Stimulated activated CD4-positive, alpha-beta T cell treated with anti-CD3 and anti-CD28 coated beads, TNF-alpha, amount 100 ng/mL, for 24 hours (primary cell): ENCODE measurements around the gene GNA14.
A peak's percentile ranks its signal among the peaks of the same experiment; 100 is the strongest.
"Not testable (repeated sequence)": the region's sequence is repeated elsewhere in the genome, so short reads cannot be mapped to it uniquely, and the experiment has no call there.

Experiments used
- DNase-seq, 3 experiments: peaks; one replicate each; pipeline ENCODE4 v3.0.0-alpha.2; 2020; ENCODE audit warnings: low read depth in 3 of 3

Gene GNA14

GRCh38 chr9:77648234-77649108 is at the start of gene GNA14:
GNA14 (minus strand) TSS chr9:77648322; CDS start chr9:77647793, 529 bp downstream.
- DNase-seq: peak in 1 of 3 experiments; percentile 19

GRCh38 chr9:77697238-77697984 is 49.3 kb upstream of the GNA14 start:
- no peak for DNase-seq

- DNase-seq: not testable (repeated sequence)
Observed at GRCh38 chr9:77690723-77691122, 42.6 kb upstream of the GNA14 start.

GRCh38 chr9:77690119-77690518 is 42.0 kb upstream of the GNA14 start:
- not testable (repeated sequence) for DNase-seq

- not testable (repeated sequence) for DNase-seq
Observed at GRCh38 chr9:77687737-77688136, 39.6 kb upstream of the GNA14 start.

- DNase-seq: no peak
Observed at GRCh38 chr9:77680581-77680980, 32.5 kb upstream of the GNA14 start.

- no peak for DNase-seq
Observed at GRCh38 chr9:77679661-77680368, 31.7 kb upstream of the GNA14 start.

- DNase-seq: no peak
Observed at GRCh38 chr9:77679088-77679487, 31.0 kb upstream of the GNA14 start.

GRCh38 chr9:77677957-77678535 is 29.9 kb upstream of the GNA14 start:
- no peak for DNase-seq

GRCh38 chr9:77677397-77677796 is 29.3 kb upstream of the GNA14 start:
- DNase-seq: no peak

- DNase-seq: no peak
Observed at GRCh38 chr9:77673941-77674791, 26.0 kb upstream of the GNA14 start.

- DNase-seq: no peak
Observed at GRCh38 chr9:77672183-77672582, 24.1 kb upstream of the GNA14 start.

GRCh38 chr9:77667151-77667550 is 19.0 kb upstream of the GNA14 start:
- DNase-seq: no peak

- DNase-seq: no peak
Observed at GRCh38 chr9:77663754-77664153, 15.6 kb upstream of the GNA14 start.

- no peak for DNase-seq
Observed at GRCh38 chr9:77661566-77662085, 13.5 kb upstream of the GNA14 start.

GRCh38 chr9:77659926-77660325 is 11.8 kb upstream of the GNA14 start:
- DNase-seq: no peak

- no peak for DNase-seq
Observed at GRCh38 chr9:77651203-77651602, 3.1 kb upstream of the GNA14 start.

GRCh38 chr9:77649109-77649812 is 1.1 kb upstream of the GNA14 start:
- no peak for DNase-seq

GRCh38 chr9:77647267-77648233 is 572 bp downstream of the GNA14 start:
- DNase-seq: peak in 1 of 3 experiments; percentile 2
